Immature natural killer cell (primary cell): Measurements from ENCODE around the gene SNRPA1. TPM values are rescaled to one million over a fixed set of nuclear protein-coding genes. Genes with fewer than 3 reads are reported as not detected.

Experiments
- DNase-seq, 3 donors: peaks; one replicate each; pipeline ENCODE4 v3.0.0; 2022; ENCODE audit warnings: mixed read lengths in 1 of 3
- H3K27ac Mint-ChIP-seq, 6 donors: one replicate each; pipeline ENCODE4 v1.8.0; 2020; ENCODE audit warnings: mixed read lengths in 6 of 6, mild to moderate bottlenecking in 5 of 6, inconsistent platforms in 4 of 6, moderate library complexity in 3 of 6
- H3K27me3 Mint-ChIP-seq, 3 donors: one replicate each; pipeline ENCODE4 v1.8.0; 2020 to 2021; ENCODE audit warnings: low read depth in 3 of 3, mild to moderate bottlenecking in 3 of 3, mixed read lengths in 3 of 3, moderate library complexity in 3 of 3, inconsistent platforms in 1 of 3
- H3K36me3 Mint-ChIP-seq, 3 donors: one replicate each; pipeline ENCODE4 v1.8.0; 2020; ENCODE audit warnings: mixed read lengths in 3 of 3, inconsistent platforms in 2 of 3, mild to moderate bottlenecking in 2 of 3
- H3K4me1 Mint-ChIP-seq, 2 donors: one replicate each; pipeline ENCODE4 v1.8.0; 2020; ENCODE audit warnings: inconsistent platforms in 2 of 2, mild to moderate bottlenecking in 2 of 2, mixed read lengths in 2 of 2, moderate library complexity in 1 of 2
- H3K4me3 Mint-ChIP-seq, 5 donors: one replicate each; pipeline ENCODE4 v1.8.0; 2020; ENCODE audit warnings: mild to moderate bottlenecking in 5 of 5, mixed read lengths in 5 of 5, inconsistent platforms in 3 of 5, moderate library complexity in 3 of 5
- H3K9me3 Mint-ChIP-seq, 6 donors: one replicate each; pipeline ENCODE4 v1.8.0; 2020; ENCODE audit warnings: mild to moderate bottlenecking in 6 of 6, mixed read lengths in 6 of 6, inconsistent platforms in 4 of 6, moderate library complexity in 3 of 6
- polyA plus RNA-seq, 3 donors: library from polyadenylated mRNA; unstranded; fragments of 300-500 nt; fragmentation: Illumina TruSeq; gene quantifications; one replicate each; pipeline ENCODE4 v1.2.3, GENCODE V29; 2021

Gene SNRPA1
- polyA plus RNA-seq, 3 donors from 2014 or later, result 38.6 to 65.0 (median 53.4) TPM

DNA sequence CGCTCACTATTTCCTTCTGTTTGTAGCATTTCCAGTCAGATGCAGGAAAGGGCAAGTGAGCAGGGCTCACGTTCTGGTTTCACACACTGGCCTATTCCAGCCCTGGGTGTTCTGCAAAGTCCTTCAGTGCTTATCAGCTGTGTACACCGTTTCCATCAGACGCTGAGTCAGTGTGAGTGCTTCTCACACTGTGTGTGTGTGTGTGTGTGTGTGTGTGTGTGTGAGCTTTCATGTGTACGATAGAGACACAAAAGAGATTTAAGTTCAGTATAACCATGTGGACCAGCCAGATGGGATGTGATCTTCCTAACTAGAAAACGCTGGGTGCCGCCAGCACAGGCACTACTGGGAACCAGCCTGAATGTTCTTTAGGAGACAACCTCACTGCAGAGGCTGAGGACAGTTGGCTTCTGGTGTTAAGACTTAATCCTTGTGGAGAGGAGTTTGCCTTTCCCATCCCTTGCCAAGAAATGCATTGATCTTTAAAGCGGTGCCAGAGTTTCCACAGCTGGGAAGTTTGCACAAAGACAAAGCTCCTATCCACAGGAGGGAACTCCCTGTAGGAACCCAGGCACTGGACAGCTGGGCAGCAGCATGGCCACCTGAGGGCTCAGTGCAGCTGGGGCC is 39.3 kb downstream of the SNRPA1 start:
- peaks cover 11 to 12% of the 10 kb centered on the region in 2 donors for H3K4me1 Mint-ChIP-seq
- H3K36me3 Mint-ChIP-seq, result no peaks in the 10 kb centered on the region
- H3K4me3 Mint-ChIP-seq, result no peak overlapping the region
- no peak overlapping the region for H3K27ac Mint-ChIP-seq
- H3K27me3 Mint-ChIP-seq, result peaks cover 4 to 12% (median 10%) of the 10 kb centered on the region in 3 donors
- H3K9me3 Mint-ChIP-seq, result no peaks in the 10 kb centered on the region
- no peak for DNase-seq

DNA sequence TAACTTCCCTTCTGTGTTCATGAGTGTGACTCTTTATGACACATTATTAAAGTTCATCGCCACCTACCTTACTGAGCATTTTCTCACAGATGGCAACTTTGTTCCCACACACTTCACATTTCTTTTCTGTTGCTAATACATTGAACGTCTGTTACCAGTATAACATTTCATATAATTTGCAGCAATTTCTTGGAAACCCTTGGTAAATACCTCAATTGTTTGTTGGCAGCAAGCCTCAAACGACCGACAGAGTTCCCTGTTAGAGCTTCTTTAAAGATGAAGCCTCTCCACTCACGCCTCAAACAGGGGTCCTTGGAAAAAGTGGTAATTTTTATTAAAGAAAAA is 40.0 kb downstream of the SNRPA1 start:
- no peak overlapping the region for H3K4me3 Mint-ChIP-seq
- peaks cover 18 to 19% of the 10 kb centered on the region in 2 donors for H3K4me1 Mint-ChIP-seq
- DNase-seq, result no peak
- H3K27me3 Mint-ChIP-seq, result peaks cover 11 to 13% (median 12%) of the 10 kb centered on the region in 3 donors
- H3K36me3 Mint-ChIP-seq, result no peaks in the 10 kb centered on the region
- no peaks in the 10 kb centered on the region for H3K9me3 Mint-ChIP-seq
- peak overlapping the region in 1 of 6 donors; percentile 30 for H3K27ac Mint-ChIP-seq

DNA sequence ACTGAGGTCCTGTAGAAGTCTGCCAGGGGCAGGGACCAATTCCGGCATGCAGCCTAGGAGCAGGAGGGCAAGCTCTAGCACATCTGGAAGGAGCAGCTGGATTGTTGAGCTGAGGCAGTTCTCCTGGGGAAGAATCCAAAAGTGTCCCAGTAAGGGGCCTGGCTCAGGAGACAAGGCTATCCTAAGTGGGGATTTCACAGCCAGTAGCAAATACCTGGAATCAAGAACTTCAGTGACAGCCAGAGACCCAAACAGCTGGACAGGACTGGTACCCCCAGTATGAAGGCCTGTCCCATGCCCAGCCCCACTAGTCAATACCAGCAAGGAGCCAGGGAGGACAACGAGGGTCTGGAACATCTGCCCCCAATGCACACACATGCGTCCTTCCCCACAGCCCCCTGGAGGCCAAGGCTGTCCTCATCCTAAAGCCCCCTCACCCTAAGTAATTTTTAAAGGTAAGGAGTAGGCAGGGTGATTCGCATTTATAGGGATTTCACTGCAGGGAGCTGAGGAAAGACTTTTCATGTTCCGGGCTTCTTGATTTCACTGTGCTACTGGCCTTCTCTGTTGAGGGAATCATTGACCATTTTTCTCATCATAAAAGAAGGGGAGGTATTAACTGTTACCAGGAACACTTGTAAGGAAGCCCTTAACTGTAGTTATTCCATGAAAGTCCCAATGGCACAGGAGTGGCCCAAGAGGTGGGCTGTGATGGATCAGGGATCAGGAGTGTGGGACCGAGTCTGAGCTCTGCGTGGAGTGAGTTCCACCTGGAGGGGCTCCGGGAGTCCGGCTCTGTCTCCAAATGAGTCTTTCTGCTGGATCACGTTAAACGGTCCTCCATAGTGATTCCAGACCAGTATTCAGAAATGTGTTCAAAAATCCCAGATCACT is 40.6 kb downstream of the SNRPA1 start:
- Mint-ChIP-seq H3K9me3 (no peaks in the 10 kb centered on the region), H3K4me3 (no peak overlapping the region), H3K4me1 (peaks cover 25% of the 10 kb centered on the region in 2 donors), H3K36me3 (no peaks in the 10 kb centered on the region), H3K27ac (peak overlapping the region in 1 of 6 donors; percentile 30), H3K27me3 (peaks cover 12 to 13% (median 12%) of the 10 kb centered on the region in 3 donors)
- no peak for DNase-seq

- DNase-seq, result no peak
- Mint-ChIP-seq H3K4me3 (peak overlapping the region; percentile 89 to 94 (median 93)), H3K27ac (peak overlapping the region; percentile 78 to 90 (median 84)), H3K4me1 (peaks cover 30 to 39% of the 10 kb centered on the region in 2 donors), H3K9me3 (no peaks in the 10 kb centered on the region), H3K27me3 (peaks cover 8 to 12% (median 12%) of the 10 kb centered on the region in 3 donors), H3K36me3 (peaks cover 0 to 3% (median 0%) of the 10 kb centered on the region in 3 donors)
Observed at GRCh38 chr15:101252836-101253235, 42.2 kb downstream of the SNRPA1 start.

DNA sequence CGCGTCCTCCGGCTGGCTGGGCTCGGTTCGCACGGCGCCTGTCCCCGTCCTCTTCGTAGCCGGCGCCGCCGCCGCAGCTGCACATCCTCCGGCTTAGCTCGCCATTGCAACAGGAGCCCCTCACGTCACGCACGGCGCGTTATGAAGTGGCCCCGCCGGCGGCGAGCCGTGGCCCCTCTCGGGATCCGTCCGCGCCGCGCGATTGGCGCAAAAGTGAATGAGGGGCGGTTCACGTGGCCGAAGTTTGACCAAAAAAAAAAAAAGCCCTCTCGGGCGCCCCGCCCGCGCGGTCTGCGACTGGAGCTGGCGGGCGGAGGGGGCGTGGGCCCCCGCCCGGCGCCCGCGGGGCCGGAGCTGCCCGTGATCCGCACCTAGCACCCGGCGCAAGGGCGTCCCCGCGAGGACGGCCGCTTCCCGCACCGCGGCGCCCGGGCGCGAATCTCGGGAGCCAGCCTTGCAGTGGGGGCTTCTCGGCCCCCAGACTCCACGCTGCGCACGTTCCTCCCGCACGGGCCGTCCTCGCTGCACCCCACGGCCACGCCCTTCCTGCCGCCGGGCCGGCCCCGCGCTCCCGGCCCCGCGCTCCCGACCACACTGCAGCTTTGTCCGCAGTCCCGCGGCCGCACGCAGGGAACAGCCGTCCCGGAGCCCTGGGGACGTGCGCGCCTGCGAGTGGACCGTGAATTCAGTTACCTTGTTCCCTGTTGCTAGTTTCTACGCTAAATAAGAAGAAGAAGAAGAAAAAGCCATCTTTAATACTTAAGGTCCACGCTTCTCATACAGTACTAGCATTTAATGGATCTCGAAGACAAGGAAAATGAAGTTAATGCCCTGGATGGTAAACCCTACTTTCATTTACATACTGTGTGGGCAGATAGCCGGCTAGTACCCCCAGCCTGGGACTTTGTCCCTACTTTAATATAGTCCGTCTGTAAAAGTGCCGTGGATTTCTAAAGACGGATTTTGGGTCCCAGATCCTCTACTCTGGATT is 42.9 kb downstream of the SNRPA1 start, which contains the start of gene CHSY1:
CHSY1 (minus strand) TSS at position 219 of the 991 bp plus-strand sequence. CDS start 592 bp downstream, outside the sequence.
- Mint-ChIP-seq H3K4me3 (peak within 1 kb of the TSS; percentile 90 to 94 (median 93)), H3K4me1 (peaks cover 36 to 46% of the 10 kb centered on the region in 2 donors), H3K27me3 (peaks cover 8 to 12% (median 12%) of the 10 kb centered on the region in 3 donors), H3K9me3 (no peaks in the 10 kb centered on the region), H3K36me3 (peaks cover 0 to 3% (median 0%) of the 10 kb centered on the region in 3 donors), H3K27ac (peak within 1 kb of the TSS; percentile 83 to 92 (median 87))
- peak; percentile 93 to 94 (median 93) for DNase-seq

DNA sequence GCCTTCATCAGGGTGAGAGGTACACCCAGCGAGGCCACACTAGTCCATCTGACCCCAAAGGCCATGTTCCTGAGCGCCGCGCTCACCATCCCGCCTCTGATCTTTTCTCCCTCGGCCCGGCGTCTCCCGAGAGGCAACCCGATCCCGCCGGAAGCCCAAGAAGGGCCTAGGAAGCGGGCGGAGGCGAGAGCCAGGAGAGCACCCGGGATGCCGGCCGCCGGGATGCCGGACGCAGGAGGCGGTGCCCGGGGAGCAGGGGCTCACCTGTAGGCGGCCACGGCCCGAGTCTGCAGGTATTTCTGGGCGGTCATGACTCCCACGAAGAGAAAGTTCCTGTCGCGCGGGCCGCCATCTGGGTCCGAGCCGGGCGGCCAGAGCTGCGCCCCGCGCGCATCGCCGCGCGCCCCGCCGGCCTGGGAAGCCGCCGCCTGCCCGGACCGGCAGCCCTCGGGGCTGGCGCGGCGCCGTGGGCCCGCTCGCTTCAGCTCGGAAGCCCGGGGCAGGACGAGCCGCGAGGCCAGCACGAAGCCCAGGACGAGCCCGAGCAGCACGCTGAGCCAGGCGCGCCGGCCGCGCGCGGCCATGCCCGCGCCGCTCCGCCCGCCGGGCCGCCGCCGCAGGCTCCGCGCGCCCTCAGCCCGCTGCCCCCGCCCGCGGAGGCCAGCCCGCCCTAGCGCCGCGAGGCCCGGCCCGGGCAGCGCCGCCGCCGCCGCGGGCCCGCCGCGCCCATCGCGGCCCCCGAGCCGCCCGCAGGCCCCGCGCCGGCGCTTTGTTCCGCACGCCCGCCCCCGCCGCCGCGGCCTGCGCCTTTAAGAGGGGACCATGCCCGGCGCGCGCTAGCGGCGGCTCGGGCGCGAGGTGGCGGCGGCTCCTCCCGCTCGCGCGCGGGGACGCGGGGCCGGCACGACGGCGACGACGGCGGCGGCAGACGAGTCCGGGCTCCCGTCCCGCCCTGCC is 43.9 kb downstream of the SNRPA1 start:
- peak overlapping the region; percentile 81 to 92 (median 87) for H3K27ac Mint-ChIP-seq
- H3K4me3 Mint-ChIP-seq, result peak overlapping the region; percentile 89 to 93 (median 90)
- H3K9me3 Mint-ChIP-seq, result no peaks in the 10 kb centered on the region
- H3K36me3 Mint-ChIP-seq, result peaks cover 0 to 3% (median 0%) of the 10 kb centered on the region in 3 donors
- H3K4me1 Mint-ChIP-seq, result peaks cover 45 to 56% of the 10 kb centered on the region in 2 donors
- DNase-seq, result peak in 2 of 3 donors; percentile 23 to 37
- H3K27me3 Mint-ChIP-seq, result peaks cover 8 to 12% (median 12%) of the 10 kb centered on the region in 3 donors

DNA sequence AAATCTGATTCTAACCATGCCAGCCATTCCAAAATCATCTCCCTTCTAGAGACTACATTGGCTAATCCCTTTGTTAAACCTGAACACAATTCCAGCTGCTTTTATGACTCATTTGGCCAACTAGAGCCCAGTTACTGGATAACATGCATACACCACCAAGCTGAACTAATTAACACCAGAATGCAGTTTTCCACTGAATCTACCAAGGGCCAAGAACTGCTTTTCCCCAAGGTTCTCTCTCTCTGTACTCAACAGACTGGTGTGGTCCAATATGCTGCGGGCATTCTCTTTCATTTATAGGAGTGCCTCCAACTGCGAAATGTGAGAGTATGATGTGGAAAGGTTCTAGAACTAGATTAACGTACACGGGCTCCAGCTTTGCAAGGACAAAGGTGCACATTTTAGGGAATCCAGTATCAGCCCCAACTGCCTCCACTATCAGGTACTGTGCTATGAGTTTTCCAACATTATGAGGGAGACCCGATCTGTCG is 44.7 kb downstream of the SNRPA1 start:
- DNase-seq, result no peak
- H3K9me3 Mint-ChIP-seq, result no peaks in the 10 kb centered on the region
- peaks cover 8 to 12% (median 12%) of the 10 kb centered on the region in 3 donors for H3K27me3 Mint-ChIP-seq
- peaks cover 52 to 64% of the 10 kb centered on the region in 2 donors for H3K4me1 Mint-ChIP-seq
- H3K36me3 Mint-ChIP-seq, result peaks cover 0 to 3% (median 0%) of the 10 kb centered on the region in 3 donors
- peak overlapping the region; percentile 81 to 92 (median 87) for H3K27ac Mint-ChIP-seq
- peak overlapping the region; percentile 89 to 93 (median 90) for H3K4me3 Mint-ChIP-seq

- peaks cover 73 to 85% of the 10 kb centered on the region in 2 donors for H3K4me1 Mint-ChIP-seq
- peak overlapping the region in 1 of 6 donors; percentile 30 for H3K27ac Mint-ChIP-seq
- H3K9me3 Mint-ChIP-seq, result no peaks in the 10 kb centered on the region
- peaks cover 8 to 16% (median 13%) of the 10 kb centered on the region in 3 donors for H3K27me3 Mint-ChIP-seq
- peaks cover 0 to 3% (median 0%) of the 10 kb centered on the region in 3 donors for H3K36me3 Mint-ChIP-seq
- peak overlapping the region in 2 of 5 donors; percentile 27 to 32 for H3K4me3 Mint-ChIP-seq
- DNase-seq, result no peak
Observed at GRCh38 chr15:101248274-101248673, 46.8 kb downstream of the SNRPA1 start.

- peak overlapping the region; percentile 8 to 80 (median 41) for H3K27ac Mint-ChIP-seq
- no peaks in the 10 kb centered on the region for H3K9me3 Mint-ChIP-seq
- H3K36me3 Mint-ChIP-seq, result peaks cover 0 to 3% (median 0%) of the 10 kb centered on the region in 3 donors
- peaks cover 79 to 87% of the 10 kb centered on the region in 2 donors for H3K4me1 Mint-ChIP-seq
- no peak for DNase-seq
- H3K27me3 Mint-ChIP-seq, result peaks cover 2 to 13% (median 11%) of the 10 kb centered on the region in 3 donors
- H3K4me3 Mint-ChIP-seq, result peak overlapping the region in 1 of 5 donors; percentile 37
Observed at GRCh38 chr15:101246824-101247745, 48.0 kb downstream of the SNRPA1 start.

- H3K36me3 Mint-ChIP-seq, result peaks cover 0 to 3% (median 0%) of the 10 kb centered on the region in 3 donors
- no peaks in the 10 kb centered on the region for H3K9me3 Mint-ChIP-seq
- H3K27ac Mint-ChIP-seq, result peak overlapping the region in 4 of 6 donors; percentile 8 to 97 (median 68)
- DNase-seq, result no peak
- H3K4me3 Mint-ChIP-seq, result no peak overlapping the region
- H3K4me1 Mint-ChIP-seq, result peaks cover 85 to 94% of the 10 kb centered on the region in 2 donors
- peaks cover 1 to 13% (median 11%) of the 10 kb centered on the region in 3 donors for H3K27me3 Mint-ChIP-seq
Observed at GRCh38 chr15:101246391-101246790, 48.7 kb downstream of the SNRPA1 start.
